GM12801 (cell line): ENCODE measurements around the gene RAD51B.

ENCODE experiments used
- TF ChIP-seq, protein P1 (sequence below): IDR thresholded peaks from one replicate; pipeline ENCODE4 v1.5.1; 2011; ENCODE audit warnings: control low read depth; ENCODE audit not compliant: insufficient read length; ENCODE audit errors: extremely low read depth

Gene RAD51B

GRCh38 chr14:68702578-68702977 lies 883.0 kb downstream of the RAD51B start:
- TF ChIP-seq, protein P1, sequence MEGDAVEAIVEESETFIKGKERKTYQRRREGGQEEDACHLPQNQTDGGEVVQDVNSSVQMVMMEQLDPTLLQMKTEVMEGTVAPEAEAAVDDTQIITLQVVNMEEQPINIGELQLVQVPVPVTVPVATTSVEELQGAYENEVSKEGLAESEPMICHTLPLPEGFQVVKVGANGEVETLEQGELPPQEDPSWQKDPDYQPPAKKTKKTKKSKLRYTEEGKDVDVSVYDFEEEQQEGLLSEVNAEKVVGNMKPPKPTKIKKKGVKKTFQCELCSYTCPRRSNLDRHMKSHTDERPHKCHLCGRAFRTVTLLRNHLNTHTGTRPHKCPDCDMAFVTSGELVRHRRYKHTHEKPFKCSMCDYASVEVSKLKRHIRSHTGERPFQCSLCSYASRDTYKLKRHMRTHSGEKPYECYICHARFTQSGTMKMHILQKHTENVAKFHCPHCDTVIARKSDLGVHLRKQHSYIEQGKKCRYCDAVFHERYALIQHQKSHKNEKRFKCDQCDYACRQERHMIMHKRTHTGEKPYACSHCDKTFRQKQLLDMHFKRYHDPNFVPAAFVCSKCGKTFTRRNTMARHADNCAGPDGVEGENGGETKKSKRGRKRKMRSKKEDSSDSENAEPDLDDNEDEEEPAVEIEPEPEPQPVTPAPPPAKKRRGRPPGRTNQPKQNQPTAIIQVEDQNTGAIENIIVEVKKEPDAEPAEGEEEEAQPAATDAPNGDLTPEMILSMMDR, result no peak

- TF ChIP-seq, protein P1, result no peak
Measured at GRCh38 chr14:68703093-68703492, 883.5 kb downstream of the RAD51B start.

DNA sequence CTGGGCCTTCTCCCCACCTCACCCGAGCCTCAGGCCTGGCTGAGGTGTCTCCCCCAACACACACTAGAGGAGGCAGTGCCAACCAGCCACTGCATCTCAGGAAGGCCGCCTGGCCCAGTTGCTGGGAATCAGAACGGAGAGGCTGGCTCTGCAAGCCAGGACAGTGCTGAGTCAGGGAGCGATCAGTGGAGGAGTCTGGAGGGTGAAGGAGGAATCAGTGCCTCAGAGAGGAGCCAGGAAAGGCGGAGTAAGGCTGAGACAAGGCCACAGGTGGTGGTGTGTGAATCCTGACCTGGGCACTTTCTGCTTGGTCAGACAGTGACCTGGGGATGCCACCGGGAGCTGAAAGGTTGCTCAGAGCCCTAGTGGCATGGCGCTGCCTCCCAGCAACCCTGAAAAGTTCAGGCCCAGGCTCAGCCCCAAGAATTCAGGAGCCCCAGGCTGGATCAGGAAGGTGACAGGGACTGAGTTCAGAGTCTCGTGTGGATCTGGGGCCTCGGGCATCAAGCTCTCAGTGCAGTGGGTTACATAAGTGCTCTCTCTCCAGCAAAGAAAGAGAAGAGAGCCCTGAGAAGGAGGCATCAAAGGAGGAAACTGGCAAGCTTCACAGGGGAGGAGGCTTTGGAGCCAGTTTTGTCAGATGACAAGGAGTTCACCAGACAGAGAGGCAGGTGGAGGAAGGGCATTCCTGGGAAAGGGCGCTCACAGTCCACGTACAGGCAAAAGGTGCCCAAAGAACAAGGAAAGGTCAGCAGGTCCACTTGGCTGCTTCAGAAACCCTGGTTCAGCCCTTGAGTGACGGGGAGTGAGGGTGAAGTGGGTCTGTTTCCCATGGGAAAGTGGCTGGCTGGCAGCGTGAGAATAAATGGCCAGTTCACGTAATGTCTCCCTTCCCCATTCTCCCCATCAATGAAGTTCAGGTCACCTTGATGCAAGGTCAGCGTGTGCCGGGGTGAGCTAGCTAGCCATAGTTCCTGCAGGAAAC lies 885.4 kb downstream of the RAD51B start:
- TF ChIP-seq, protein P1, result no peak

DNA sequence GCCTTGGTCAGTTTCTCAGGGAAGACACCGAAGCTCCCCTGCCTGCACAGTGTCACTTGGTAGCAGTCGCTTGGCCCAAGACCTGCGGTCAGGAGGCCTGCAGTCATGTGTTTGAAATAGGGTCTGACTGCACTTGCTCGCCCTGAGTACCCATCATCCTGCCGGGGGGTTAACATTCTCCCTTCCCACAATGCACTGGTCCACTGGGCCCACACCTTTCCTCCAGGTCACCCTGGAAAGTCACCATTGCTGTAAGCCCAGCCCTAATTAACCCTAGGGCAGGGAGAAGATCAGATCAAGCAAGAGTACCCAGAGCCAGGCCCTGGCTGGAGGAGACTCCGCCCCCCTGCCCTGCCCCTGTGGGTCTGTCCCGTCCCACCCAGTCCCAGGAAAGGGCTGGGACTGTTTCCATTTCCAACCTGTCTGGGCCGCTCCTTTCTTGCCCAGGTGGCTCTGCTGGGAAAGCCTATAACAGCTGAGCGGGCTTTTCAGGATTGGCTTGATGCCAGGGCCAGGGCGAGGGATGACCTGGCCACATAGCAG lies 886.2 kb downstream of the RAD51B start:
- TF ChIP-seq, protein P1, result no peak

DNA sequence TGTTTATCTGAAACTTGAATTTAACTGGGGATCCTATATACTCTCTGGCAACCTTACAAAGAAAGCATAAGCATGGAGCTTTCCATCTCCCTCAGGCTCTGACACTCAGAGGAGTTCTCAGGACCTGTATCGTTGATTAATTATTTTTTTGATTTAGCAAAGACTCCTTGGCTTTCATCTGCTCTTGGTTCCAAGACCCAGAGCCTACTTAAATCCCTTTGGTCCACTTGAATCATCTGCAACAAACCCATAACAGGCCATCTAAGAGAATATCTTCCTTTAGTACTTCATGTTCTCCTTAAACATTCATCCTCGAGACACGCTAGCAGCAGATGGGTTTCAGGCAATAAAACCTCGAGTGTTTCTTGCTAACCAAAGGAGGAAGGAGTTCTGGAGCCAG lies 887.9 kb downstream of the RAD51B start:
- TF ChIP-seq, protein P1, result no peak

- TF ChIP-seq, protein P1, result no peak
Measured at GRCh38 chr14:68708343-68708742, 888.8 kb downstream of the RAD51B start.

- TF ChIP-seq, protein P1, result no peak
Measured at GRCh38 chr14:68709007-68709406, 889.4 kb downstream of the RAD51B start.
